GM12872 (cell line): ENCODE measurements around the gene TOPBP1.

Source experiments
- CTCF ChIP-seq: IDR thresholded peaks from 3 replicates; pipeline ENCODE4 v1.5.1; 2011; ENCODE audit warnings: low read depth, mild to moderate bottlenecking, low read length, moderate library complexity; ENCODE audit not compliant: insufficient read depth

Gene TOPBP1

DNA sequence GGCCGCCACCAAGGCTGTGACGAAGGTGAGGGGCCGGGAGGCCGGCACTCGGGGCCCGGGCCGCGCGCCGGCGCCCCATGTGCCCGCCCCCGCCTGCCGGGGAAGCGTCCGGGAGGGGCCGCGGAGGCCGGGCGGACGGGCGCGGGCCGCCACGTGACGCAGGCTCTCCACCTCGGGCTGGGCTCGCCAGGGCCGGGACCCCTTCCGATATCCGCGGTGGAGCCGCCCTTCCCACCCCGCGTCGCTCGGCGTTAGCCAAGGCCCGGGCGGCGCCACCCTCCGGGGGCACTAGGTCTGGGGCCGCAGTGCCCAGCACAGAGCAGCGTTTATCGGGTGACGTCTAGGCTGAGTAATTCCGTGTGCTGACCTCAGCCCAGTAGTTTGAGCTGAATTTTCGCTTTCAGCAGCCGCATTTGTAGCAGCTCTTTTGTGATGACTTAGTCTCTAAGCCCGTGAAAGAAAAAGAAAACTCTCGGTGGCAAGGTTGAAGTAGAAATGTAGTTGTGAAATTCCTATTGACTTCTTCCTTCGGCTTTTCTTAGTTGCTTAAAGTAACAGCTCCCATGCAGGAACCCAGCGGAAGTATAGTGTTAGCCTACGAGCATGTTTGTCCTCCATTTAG, 87.4 kb downstream of the TOPBP1 start:
- no peak for TF ChIP-seq CTCF

DNA sequence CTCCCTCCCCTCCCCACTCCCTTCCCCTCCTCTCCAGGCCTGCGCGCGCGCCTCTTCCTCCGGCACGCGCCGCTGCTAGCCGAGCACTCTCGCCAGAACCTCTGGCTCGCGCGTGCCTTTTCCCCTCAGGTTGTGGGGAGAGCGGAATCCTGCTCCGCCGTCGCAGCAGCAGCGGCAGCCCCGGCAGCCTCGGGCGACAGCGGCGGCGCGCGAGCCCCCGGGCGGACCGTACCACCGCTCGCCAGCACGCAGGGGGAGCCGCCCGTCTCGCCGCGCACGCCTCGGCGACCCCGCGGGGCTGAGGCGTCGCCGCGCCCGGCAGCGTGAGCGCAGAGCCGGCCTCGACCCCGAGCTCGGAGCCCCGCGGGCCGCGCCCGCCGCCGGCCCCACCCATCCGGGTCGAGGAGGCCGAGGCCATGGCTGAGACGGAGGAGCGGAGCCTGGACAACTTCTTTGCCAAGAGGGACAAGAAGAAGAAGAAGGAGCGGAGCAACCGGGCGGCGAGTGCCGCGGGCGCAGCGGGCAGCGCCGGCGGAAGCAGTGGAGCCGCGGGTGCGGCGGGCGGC, 88.0 kb downstream of the TOPBP1 start, which contains the start of gene CDV3:
Gene CDV3, plus strand, starts transcription at position 58 of the 566 bp plus-strand sequence. Its CDS starts 359 bp downstream, at position 417.
- TF ChIP-seq CTCF: no peak

DNA sequence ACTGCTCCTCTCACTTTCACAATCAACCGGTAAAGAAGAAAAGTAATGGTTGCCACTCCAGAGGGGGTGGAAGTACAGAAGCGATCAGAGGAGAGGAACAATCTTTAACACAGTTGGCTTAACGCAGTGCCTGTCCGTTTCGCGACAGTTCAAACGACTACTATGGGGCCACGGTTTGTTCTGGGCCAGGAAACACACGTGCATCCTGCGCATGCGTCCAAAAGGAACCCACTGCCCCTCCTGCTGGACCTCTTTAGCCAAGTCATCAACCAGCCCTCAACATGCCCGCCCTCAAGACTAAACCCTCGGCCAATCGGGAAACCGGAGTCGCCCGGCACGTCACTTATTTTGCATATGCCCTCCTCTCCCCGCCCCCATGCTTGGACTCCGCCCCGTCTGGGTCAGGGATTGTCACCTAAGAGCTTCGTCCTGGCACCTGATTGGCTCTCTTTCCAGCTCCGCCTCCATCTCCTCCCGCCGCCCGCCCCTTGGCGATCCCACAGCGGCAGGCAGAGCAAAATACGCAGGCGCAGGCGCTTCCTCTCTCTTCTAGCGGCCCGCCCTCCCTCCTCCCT, 88.6 kb downstream of the TOPBP1 start:
- TF ChIP-seq CTCF: 0 out of 3 replicates have a peak, but pooled peaks have one; percentile 25

- TF ChIP-seq CTCF: no peak
Measured at GRCh38 chr3:133572158-133573053, 89.3 kb downstream of the TOPBP1 start.

GRCh38 chr3:133570937-133571320, 90.8 kb downstream of the TOPBP1 start:
- TF ChIP-seq CTCF: no peak

DNA sequence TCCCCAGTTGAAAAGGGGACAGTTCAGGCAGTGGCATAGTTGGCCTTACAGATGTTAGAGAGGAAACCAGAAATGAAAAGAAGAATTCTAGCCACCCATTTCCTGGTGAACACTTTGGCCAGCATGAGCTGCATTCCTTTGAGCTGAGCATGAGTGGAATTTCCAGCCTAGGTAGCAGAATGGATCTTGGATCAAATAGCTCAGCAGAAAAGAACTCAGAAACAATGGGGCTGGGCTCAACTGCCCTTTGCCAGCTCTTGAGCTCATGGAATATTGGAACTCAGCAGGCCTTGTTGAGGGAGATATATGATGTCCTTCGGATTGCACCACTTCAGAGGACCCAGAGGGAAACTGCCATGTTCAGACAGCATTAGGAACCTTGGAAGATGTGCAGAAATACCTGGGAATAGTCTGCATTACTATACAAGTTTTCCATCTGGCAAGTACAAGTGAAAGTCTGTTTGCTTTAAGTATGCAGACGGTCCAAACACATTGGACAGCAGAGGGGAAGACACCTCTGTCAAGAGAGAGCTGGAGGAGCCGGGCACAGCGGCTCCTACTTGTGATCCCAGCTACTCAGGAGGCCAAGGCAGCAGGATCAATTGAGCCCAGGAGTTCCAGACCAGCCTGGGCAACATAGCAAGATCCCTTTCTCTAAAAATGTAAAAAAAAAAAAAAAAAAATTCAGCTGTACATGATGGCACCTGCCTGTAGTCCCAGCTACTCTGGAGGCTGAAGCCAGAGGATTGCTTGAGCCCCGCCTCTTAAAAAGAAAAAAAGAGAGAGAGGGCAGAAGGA, 91.4 kb downstream of the TOPBP1 start:
- no peak for TF ChIP-seq CTCF
